HEK293 (cell line): ENCODE data around the gene RPRD2.

Source experiments
- CTCF ChIA-PET: fragments of 350-600 bp; formaldehyde crosslinking; extraction: SDS; loops from one replicate; lab custom pipeline; 2021; ENCODE audit warnings: antibody characterized with exemption; lab: Yijun Ruan, JAX
- POLR2A ChIA-PET: fragments of 300-600 bp; formaldehyde crosslinking; extraction: SDS; loops from one replicate; lab custom pipeline; 2020; ENCODE audit warnings: antibody characterized with exemption, inconsistent platforms; lab: Yijun Ruan, JAX
- H3K27ac ChIP-seq: fragments of 200-500 bp; sonication (Bioruptor generic); 2 replicates; pipeline ENCODE4 v1.5.1; 2014; ENCODE audit warnings: low read depth, low read length, control low read depth, inconsistent platforms; ENCODE audit errors: extremely low read depth
- H3K36me3 ChIP-seq, 2 experiments: fragments of 200-500 bp in 1 of 2; sonication (Bioruptor generic) in 1 of 2; 1 replicate in 1 of 2; 2 replicates in 1 of 2; pipeline ENCODE4 v1.5.1; 2014 to 2017; ENCODE audit warnings: inconsistent platforms in 2 of 2, low read length in 2 of 2; ENCODE audit not compliant: control insufficient read depth in 2 of 2, insufficient read depth in 1 of 2
- H3K4me1 ChIP-seq: fragments of 200-500 bp; sonication (Bioruptor generic); 2 replicates; pipeline ENCODE4 v1.5.1; 2014; ENCODE audit warnings: mild to moderate bottlenecking, low read length, inconsistent platforms; ENCODE audit not compliant: control insufficient read depth, insufficient read depth
- H3K4me3 ChIP-seq: 2 replicates; pipeline ENCODE4 v1.5.1; 2011; ENCODE audit warnings: low read depth, mild to moderate bottlenecking, control low read depth, low read length, moderate library complexity
- H3K9me3 ChIP-seq: fragments of 200-500 bp; sonication (Bioruptor generic); 2 replicates; pipeline ENCODE4 v1.5.1; 2014; ENCODE audit warnings: low read depth, low read length, inconsistent platforms; ENCODE audit not compliant: control insufficient read depth, insufficient read depth
- CTCF ChIP-seq: fragments of 450-650 bp; formaldehyde crosslinking; IDR thresholded peaks from 2 replicates; pipeline ENCODE4 v1.5.1; 2016; ENCODE audit warnings: missing biosample characterization, missing genetic modification characterization
- OSR2 ChIP-seq: fragments of 450-650 bp; formaldehyde crosslinking; IDR thresholded peaks from 2 replicates; pipeline ENCODE4 v1.5.1; 2016; ENCODE audit warnings: missing biosample characterization, missing genetic modification characterization
- TCF7L2 ChIP-seq: IDR thresholded peaks from 2 replicates; pipeline ENCODE4 v1.6.1; 2011; ENCODE audit warnings: low read depth, mild to moderate bottlenecking, inconsistent platforms, low read length, moderate library complexity, borderline replicate concordance
- ZFHX2 ChIP-seq: fragments of 450-650 bp; formaldehyde crosslinking; conservative IDR thresholded peaks from 2 replicates; pipeline ENCODE4 v1.5.1; 2016; ENCODE audit warnings: missing biosample characterization, missing genetic modification characterization
- ZNF112 ChIP-seq: fragments of 450-650 bp; formaldehyde crosslinking; IDR thresholded peaks from 2 replicates; pipeline ENCODE4 v1.5.0; 2017; ENCODE audit warnings: missing biosample characterization, missing genetic modification characterization
- ZNF132 ChIP-seq: fragments of 450-650 bp; formaldehyde crosslinking; IDR thresholded peaks from 2 replicates; pipeline ENCODE4 v1.5.1; 2017; ENCODE audit warnings: missing biosample characterization, missing genetic modification characterization, borderline replicate concordance
- ZNF146 ChIP-seq: fragments of 450-650 bp; formaldehyde crosslinking; IDR thresholded peaks from 2 replicates; pipeline ENCODE4 v1.5.1; 2016; ENCODE audit warnings: missing biosample characterization, missing genetic modification characterization
- ZNF155 ChIP-seq: fragments of 450-650 bp; formaldehyde crosslinking; IDR thresholded peaks from 2 replicates; pipeline ENCODE4 v1.5.1; 2016; ENCODE audit warnings: missing biosample characterization, missing genetic modification characterization
- ZNF211 ChIP-seq: fragments of 450-650 bp; formaldehyde crosslinking; IDR thresholded peaks from 2 replicates; pipeline ENCODE4 v1.5.1; 2016; ENCODE audit warnings: low read depth, missing biosample characterization, missing genetic modification characterization
- ZNF248 ChIP-seq: fragments of 450-650 bp; formaldehyde crosslinking; IDR thresholded peaks from 2 replicates; pipeline ENCODE4 v1.5.1; 2017; ENCODE audit warnings: missing biosample characterization, missing genetic modification characterization
- ZNF341 ChIP-seq: fragments of 450-650 bp; formaldehyde crosslinking; IDR thresholded peaks from 2 replicates; pipeline ENCODE4; 2016; ENCODE audit warnings: low read depth, missing biosample characterization, missing genetic modification characterization
- ZNF350 ChIP-seq: fragments of 450-650 bp; formaldehyde crosslinking; IDR thresholded peaks from 2 replicates; pipeline ENCODE4 v1.5.0; 2017; ENCODE audit warnings: missing biosample characterization, mild to moderate bottlenecking, missing genetic modification characterization
- ZNF391 ChIP-seq: fragments of 450-650 bp; formaldehyde crosslinking; IDR thresholded peaks from 2 replicates; pipeline ENCODE4 v1.5.1; 2016; ENCODE audit warnings: low read depth, missing biosample characterization, missing genetic modification characterization, borderline replicate concordance
- ZNF514 ChIP-seq: fragments of 450-650 bp; formaldehyde crosslinking; IDR thresholded peaks from 2 replicates; pipeline ENCODE4 v1.5.1; 2016; ENCODE audit warnings: missing biosample characterization, missing genetic modification characterization
- ZNF571 ChIP-seq: fragments of 450-650 bp; formaldehyde crosslinking; IDR thresholded peaks from 2 replicates; pipeline ENCODE4 v1.5.0; 2017; ENCODE audit warnings: missing biosample characterization, missing genetic modification characterization
- ZNF629 ChIP-seq: fragments of 450-650 bp; formaldehyde crosslinking; IDR thresholded peaks from 2 replicates; pipeline ENCODE4 v1.5.1; 2017; ENCODE audit warnings: missing biosample characterization, missing genetic modification characterization
- ZNF654 ChIP-seq: fragments of 450-650 bp; formaldehyde crosslinking; IDR thresholded peaks from 2 replicates; pipeline ENCODE4 v1.5.1; 2016; ENCODE audit warnings: low read depth, missing biosample characterization, missing genetic modification characterization
- ZNF660 ChIP-seq: fragments of 450-650 bp; IDR thresholded peaks from 2 replicates; pipeline ENCODE4 v1.5.1; 2018; ENCODE audit warnings: missing biosample characterization, mild to moderate bottlenecking, missing genetic modification characterization
- ZNF677 ChIP-seq: fragments of 450-650 bp; IDR thresholded peaks from 2 replicates; pipeline ENCODE4 v1.5.0; 2018; ENCODE audit warnings: missing biosample characterization, mild to moderate bottlenecking, missing genetic modification characterization, moderate library complexity
- ZNF776 ChIP-seq: fragments of 450-650 bp; formaldehyde crosslinking; IDR thresholded peaks from 2 replicates; pipeline ENCODE4 v1.5.0; 2017; ENCODE audit warnings: missing biosample characterization, missing genetic modification characterization, borderline replicate concordance
- ZNF830 ChIP-seq: fragments of 450-650 bp; IDR thresholded peaks from 2 replicates; pipeline ENCODE4 v1.5.0; 2018; ENCODE audit warnings: missing biosample characterization, missing genetic modification characterization, low read depth, mild to moderate bottlenecking, moderate library complexity
- ZNF837 ChIP-seq: fragments of 450-650 bp; formaldehyde crosslinking; IDR thresholded peaks from 2 replicates; pipeline ENCODE4 v1.5.1; 2016; ENCODE audit warnings: missing biosample characterization, missing genetic modification characterization
- TF ChIP-seq, protein P1 (sequence below): fragments of 450-650 bp; formaldehyde crosslinking; IDR thresholded peaks from 2 replicates; pipeline ENCODE4 v1.5.1; 2016; ENCODE audit warnings: missing biosample characterization, missing genetic modification characterization
- TF ChIP-seq, protein P2 (sequence below): fragments of 450-650 bp; formaldehyde crosslinking; IDR thresholded peaks from 2 replicates; pipeline ENCODE4 v1.5.1; 2016; ENCODE audit warnings: missing biosample characterization, missing genetic modification characterization

Gene RPRD2

GRCh38 chr1:150441121-150441520, 77.2 kb downstream of the RPRD2 start:
- Histone ChIP-seq H3K9me3 (no peaks in the 10 kb centered on the region), H3K4me1 (no peaks in the 10 kb centered on the region), H3K4me3 (no peak overlapping the region), H3K36me3 (peaks cover 4 to 33% of the 10 kb centered on the region in 2 experiments), H3K27ac (no peak overlapping the region)
- ChIA-PET POLR2A (interaction anchor here (0.5 kb wide), 1 partner anchor 45 kb away, joined by 9 read pairs; no protein-coding TSS in a partner anchor), CTCF (interaction anchor here (0.8 to 1.6 kb wide), 4 partner anchors 12 to 119 kb away, joined by 3 to 5 read pairs (median 4); no protein-coding TSS in a partner anchor)
- TF ChIP-seq ZNF146 (tag by site-specific recombination), result no peak

DNA sequence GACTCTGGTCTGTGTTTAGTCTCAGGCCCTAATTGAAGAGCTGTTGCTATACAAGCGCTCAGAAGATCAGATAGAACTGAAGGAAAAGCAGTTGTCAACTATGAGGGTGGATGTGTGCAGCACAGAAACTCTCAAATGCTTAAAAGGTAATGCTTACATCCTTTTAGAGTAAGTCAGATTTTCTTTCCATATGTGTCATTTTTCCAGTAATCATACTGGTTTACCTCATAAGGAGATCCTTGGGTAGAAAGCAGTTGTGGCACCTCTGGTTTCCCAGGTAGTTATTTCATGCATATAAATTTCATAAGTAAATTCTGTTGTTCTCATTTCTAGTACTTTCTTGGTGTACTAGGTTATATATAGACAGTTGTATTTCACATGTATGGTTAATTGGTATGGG, 80.3 kb downstream of the RPRD2 start:
- Histone ChIP-seq H3K4me3 (no peak overlapping the region), H3K9me3 (no peaks in the 10 kb centered on the region), H3K27ac (no peak overlapping the region), H3K4me1 (no peaks in the 10 kb centered on the region), H3K36me3 (peaks cover 29 to 63% of the 10 kb centered on the region in 2 experiments)
- ChIA-PET CTCF (interaction anchor here (0.7 kb wide), 1 partner anchor 15 kb away, joined by 3 read pairs; no protein-coding TSS in a partner anchor), POLR2A (interaction anchor here (1.0 kb wide), 1 partner anchor 81 kb away, joined by 3 read pairs; no protein-coding TSS in a partner anchor)
- TF ChIP-seq OSR2 (tag by site-specific recombination) (no peak), ZNF248 (no peak), ZNF211 (tag by site-specific recombination) (no peak), ZNF776 (tag by site-specific recombination) (no peak), ZNF514 (tag by site-specific recombination) (no peak), ZNF155 (tag by site-specific recombination) (no peak), ZNF350 (no peak)

- TF ChIP-seq ZNF571 (no peak), TCF7L2 (no peak), ZNF837 (tag by site-specific recombination) (no peak), ZNF391 (tag by site-specific recombination) (no peak), ZNF112 (tag by site-specific recombination) (no peak), ZNF660 (no peak), ZNF341 (tag by site-specific recombination) (no peak), ZNF132 (tag by site-specific recombination) (no peak), ZNF629 (tag by site-specific recombination) (no peak), ZNF830 (tag by site-specific recombination) (no peak)
- Histone ChIP-seq H3K36me3 (peaks cover 38 to 41% of the 10 kb centered on the region in 2 experiments), H3K9me3 (no peaks in the 10 kb centered on the region), H3K4me3 (no peak overlapping the region), H3K4me1 (no peaks in the 10 kb centered on the region), H3K27ac (no peak overlapping the region)
- POLR2A ChIA-PET, result no interaction called here
- CTCF ChIA-PET, result no interaction called here
Measured at GRCh38 chr1:150456146-150456647, 92.2 kb downstream of the RPRD2 start.

DNA sequence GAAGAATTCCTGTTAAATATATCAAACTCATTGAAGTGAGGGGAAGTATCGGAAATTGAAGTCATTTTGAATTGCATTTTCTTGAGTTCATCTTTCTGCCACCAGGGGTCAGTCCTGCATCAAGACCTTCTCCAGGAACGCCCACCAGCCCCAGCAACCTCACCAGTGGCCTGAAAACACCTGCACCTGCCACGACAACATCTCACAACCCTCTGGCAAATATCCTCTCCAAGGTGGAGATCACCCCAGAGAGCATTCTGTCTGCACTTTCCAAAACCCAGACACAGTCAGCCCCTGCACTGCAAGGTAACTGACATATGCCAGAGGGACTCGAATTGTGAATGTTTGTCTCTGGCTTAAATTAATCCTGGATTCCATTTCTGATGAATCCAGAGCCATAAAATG, 100.5 kb downstream of the RPRD2 start:
- ChIA-PET CTCF (interaction anchor here (0.6 to 3.2 kb wide), 6 partner anchors 12 to 1450 kb away, joined by 3 to 15 read pairs (median 4); no protein-coding TSS in a partner anchor), POLR2A (no interaction called here)
- Histone ChIP-seq H3K36me3 (peaks cover 55 to 58% of the 10 kb centered on the region in 2 experiments; a peak in 2 of 3 replicates), H3K9me3 (no peaks in the 10 kb centered on the region), H3K27ac (no peak overlapping the region), H3K4me3 (no peak overlapping the region), H3K4me1 (no peaks in the 10 kb centered on the region)
- TF ChIP-seq ZFHX2 (tag by site-specific recombination) (peak; percentile 57; the same call in 1 of the 2 replicates), ZNF677 (tag by site-specific recombination) (no peak), CTCF (tag by site-specific recombination) (peak; percentile 51; the same call in 1 of the 2 replicates), ZNF155 (tag by site-specific recombination) (no peak), ZNF654 (peak; percentile 68)
- TF ChIP-seq, protein P1, sequence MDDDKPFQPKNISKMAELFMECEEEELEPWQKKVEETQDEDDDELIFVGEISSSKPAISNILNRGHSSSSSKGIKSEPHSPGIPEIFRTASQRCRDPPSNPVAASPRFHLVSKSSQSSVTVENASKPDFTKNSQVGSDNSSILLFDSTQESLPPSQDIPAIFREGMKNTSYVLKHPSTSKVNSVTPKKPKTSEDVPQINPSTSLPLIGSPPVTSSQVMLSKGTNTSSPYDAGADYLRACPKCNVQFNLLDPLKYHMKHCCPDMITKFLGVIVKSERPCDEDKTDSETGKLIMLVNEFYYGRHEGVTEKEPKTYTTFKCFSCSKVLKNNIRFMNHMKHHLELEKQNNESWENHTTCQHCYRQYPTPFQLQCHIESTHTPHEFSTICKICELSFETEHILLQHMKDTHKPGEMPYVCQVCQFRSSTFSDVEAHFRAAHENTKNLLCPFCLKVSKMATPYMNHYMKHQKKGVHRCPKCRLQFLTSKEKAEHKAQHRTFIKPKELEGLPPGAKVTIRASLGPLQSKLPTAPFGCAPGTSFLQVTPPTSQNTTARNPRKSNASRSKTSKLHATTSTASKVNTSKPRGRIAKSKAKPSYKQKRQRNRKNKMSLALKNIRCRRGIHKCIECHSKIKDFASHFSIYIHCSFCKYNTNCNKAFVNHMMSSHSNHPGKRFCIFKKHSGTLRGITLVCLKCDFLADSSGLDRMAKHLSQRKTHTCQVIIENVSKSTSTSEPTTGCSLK, result no peak
- TF ChIP-seq, protein P2, sequence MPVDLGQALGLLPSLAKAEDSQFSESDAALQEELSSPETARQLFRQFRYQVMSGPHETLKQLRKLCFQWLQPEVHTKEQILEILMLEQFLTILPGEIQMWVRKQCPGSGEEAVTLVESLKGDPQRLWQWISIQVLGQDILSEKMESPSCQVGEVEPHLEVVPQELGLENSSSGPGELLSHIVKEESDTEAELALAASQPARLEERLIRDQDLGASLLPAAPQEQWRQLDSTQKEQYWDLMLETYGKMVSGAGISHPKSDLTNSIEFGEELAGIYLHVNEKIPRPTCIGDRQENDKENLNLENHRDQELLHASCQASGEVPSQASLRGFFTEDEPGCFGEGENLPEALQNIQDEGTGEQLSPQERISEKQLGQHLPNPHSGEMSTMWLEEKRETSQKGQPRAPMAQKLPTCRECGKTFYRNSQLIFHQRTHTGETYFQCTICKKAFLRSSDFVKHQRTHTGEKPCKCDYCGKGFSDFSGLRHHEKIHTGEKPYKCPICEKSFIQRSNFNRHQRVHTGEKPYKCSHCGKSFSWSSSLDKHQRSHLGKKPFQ (tag by site-specific recombination), result no peak
